Endothelial cell (in vitro differentiated cells): Measurements from ENCODE around the gene GOLPH3L. TPM values are rescaled to one million over a fixed set of nuclear protein-coding genes. Genes with fewer than 3 reads are reported as not detected.
"Not testable (repeated sequence)": the region's sequence is repeated elsewhere in the genome, so short reads cannot be mapped to it uniquely, and the experiment has no call there.

Experiments
- DNase-seq: peaks from one replicate; pipeline ENCODE4 v3.0.0; 2021; ENCODE audit warnings: low spot score
- H3K27ac Mint-ChIP-seq: one replicate; pipeline ENCODE4 v1.8.0; 2021; ENCODE audit warnings: mixed read lengths, inconsistent platforms; ENCODE audit not compliant: unreplicated experiment
- H3K27me3 Mint-ChIP-seq: one replicate; pipeline ENCODE4 v1.8.0; 2021; ENCODE audit warnings: mild to moderate bottlenecking, moderate library complexity, mixed read lengths, inconsistent platforms; ENCODE audit not compliant: unreplicated experiment
- H3K36me3 Mint-ChIP-seq: one replicate; pipeline ENCODE4 v1.8.0; 2021; ENCODE audit warnings: mild to moderate bottlenecking, low read depth, mixed read lengths, inconsistent platforms; ENCODE audit not compliant: unreplicated experiment
- H3K4me1 Mint-ChIP-seq: one replicate; pipeline ENCODE4 v1.8.0; 2021; ENCODE audit warnings: mild to moderate bottlenecking, mixed read lengths, inconsistent platforms; ENCODE audit not compliant: unreplicated experiment
- H3K4me3 Mint-ChIP-seq: one replicate; pipeline ENCODE4 v1.8.0; 2021; ENCODE audit warnings: mild to moderate bottlenecking, mixed read lengths, inconsistent platforms; ENCODE audit not compliant: unreplicated experiment
- H3K9me3 Mint-ChIP-seq: one replicate; pipeline ENCODE4 v1.8.0; 2021; ENCODE audit warnings: mixed read lengths, inconsistent platforms; ENCODE audit not compliant: unreplicated experiment
- total RNA-seq: library from RNA; stranded (reverse); fragmentation: NEBNext Ultra II Directional; extraction: Animal tissue kit (Norgen Biotek cat#: 25700); gene quantifications from one replicate; pipeline ENCODE4 v1.2.1, GENCODE V29; 2021; ENCODE audit not compliant: unreplicated experiment
- TF ChIP-seq, protein P1 (sequence below): fragments of 200-600 bp; sonication (generic); IDR thresholded peaks from one replicate; pipeline ENCODE4 v1.5.0; 2021; ENCODE audit warnings: antibody characterized with exemption; ENCODE audit not compliant: unreplicated experiment

Gene GOLPH3L
- total RNA-seq, 1 donor from 2014 or later = 21.5 TPM

DNA sequence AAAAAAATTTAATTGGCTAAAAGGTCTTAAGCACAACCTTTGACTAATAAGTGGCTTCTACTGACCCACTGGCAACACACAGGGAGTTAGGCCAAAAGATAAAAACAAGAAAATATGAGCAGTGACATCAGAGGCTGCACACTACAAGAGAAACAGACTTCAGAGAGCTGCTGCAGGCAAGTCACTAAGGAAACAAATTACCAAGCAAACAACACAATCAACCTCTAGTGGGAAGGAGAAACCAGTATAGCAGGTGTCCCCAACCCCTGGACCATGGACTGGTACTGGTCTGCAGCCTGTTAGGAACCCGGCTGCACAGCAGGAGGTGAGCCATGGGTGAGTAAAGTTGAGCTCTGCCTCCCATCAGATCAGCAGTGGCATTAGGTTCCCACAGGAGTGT is 46.8 kb downstream of the GOLPH3L start:
- no peak for DNase-seq
- Mint-ChIP-seq H3K4me1 (no peaks in the 10 kb centered on the region), H3K36me3 (peaks cover 4% of the 10 kb centered on the region), H3K27me3 (no peaks in the 10 kb centered on the region), H3K27ac (peak overlapping the region; percentile 30), H3K9me3 (no peaks in the 10 kb centered on the region), H3K4me3 (no peak overlapping the region)
- TF ChIP-seq, protein P1, sequence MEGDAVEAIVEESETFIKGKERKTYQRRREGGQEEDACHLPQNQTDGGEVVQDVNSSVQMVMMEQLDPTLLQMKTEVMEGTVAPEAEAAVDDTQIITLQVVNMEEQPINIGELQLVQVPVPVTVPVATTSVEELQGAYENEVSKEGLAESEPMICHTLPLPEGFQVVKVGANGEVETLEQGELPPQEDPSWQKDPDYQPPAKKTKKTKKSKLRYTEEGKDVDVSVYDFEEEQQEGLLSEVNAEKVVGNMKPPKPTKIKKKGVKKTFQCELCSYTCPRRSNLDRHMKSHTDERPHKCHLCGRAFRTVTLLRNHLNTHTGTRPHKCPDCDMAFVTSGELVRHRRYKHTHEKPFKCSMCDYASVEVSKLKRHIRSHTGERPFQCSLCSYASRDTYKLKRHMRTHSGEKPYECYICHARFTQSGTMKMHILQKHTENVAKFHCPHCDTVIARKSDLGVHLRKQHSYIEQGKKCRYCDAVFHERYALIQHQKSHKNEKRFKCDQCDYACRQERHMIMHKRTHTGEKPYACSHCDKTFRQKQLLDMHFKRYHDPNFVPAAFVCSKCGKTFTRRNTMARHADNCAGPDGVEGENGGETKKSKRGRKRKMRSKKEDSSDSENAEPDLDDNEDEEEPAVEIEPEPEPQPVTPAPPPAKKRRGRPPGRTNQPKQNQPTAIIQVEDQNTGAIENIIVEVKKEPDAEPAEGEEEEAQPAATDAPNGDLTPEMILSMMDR = no peak

DNA sequence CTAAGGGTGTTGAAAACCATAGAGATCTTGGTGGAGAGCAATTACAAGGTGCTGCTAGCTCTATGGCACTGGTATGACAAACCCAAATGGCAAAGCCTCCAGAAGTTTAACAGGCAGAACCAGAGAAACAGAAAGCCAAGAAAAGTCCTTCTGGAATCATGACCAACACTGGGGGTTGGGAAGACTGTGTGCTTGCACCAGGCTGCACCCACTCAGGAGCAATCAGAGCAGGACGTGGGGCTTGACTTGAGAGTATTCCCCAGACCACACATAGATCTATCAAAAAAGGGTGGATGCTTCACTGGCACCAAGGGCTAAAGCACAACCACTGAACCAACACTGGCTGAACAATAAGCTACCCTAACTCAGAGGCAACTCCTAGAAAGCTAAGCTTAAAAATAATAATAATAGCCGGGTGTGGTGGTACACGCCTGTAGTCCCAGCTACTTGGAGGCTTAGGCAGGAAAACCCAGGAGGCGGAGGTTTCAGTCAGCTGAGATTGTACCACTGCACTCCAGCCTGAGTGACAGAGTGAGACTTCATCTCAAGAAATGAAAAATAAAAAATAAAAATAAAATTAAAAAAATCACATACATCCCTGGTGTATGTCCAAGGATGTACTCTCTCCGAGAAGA is 47.4 kb downstream of the GOLPH3L start:
- no peak for DNase-seq
- Mint-ChIP-seq H3K9me3 (no peaks in the 10 kb centered on the region), H3K27ac (no peak overlapping the region), H3K27me3 (no peaks in the 10 kb centered on the region), H3K4me3 (no peak overlapping the region), H3K4me1 (no peaks in the 10 kb centered on the region), H3K36me3 (peaks cover 4% of the 10 kb centered on the region)
- TF ChIP-seq, protein P1 = no peak

- TF ChIP-seq, protein P1 = no peak
- no peak for DNase-seq
- no peaks in the 10 kb centered on the region for H3K9me3 Mint-ChIP-seq
- peaks cover 12% of the 10 kb centered on the region for H3K4me1 Mint-ChIP-seq
- no peaks in the 10 kb centered on the region for H3K36me3 Mint-ChIP-seq
- H3K4me3 Mint-ChIP-seq = no peak overlapping the region
- H3K27ac Mint-ChIP-seq = peak overlapping the region; percentile 39
- no peaks in the 10 kb centered on the region for H3K27me3 Mint-ChIP-seq
Observed at GRCh38 chr1:150642296-150642695, 54.7 kb downstream of the GOLPH3L start.

DNA sequence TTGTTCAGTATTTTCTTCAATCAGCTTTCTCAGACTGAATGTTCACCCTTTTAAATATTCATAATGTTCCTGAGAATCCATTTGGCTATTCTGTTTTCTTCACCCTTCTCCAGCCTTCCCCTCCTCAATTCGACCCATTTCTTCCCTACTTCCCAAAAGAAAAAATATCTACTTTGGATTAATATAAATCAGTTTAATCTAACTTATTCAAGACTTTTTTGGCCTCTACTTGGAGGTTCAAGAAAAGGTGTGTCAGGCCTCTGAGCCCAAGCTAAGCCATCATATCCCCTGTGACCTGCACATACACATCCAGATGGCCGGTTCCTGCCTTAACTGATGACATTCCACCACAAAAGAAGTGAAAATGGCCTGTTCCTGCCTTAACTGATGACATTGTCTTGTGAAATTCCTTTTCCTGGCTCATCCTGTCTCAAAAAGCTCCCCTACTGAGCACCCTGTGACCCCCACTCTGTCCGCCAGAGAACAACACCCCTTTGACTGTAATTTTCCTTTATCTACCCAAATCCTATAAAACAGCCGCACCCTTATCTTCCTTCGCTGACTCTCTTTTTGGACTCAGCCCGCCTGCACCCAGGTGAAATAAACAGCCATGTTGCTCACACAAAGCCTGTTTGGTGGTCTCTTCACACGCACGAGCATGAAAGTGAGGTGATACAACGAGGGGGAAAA is 55.7 kb downstream of the GOLPH3L start:
- not testable (repeated sequence) for DNase-seq, H3K27me3 Mint-ChIP-seq, H3K9me3 Mint-ChIP-seq, H3K36me3 Mint-ChIP-seq
- peaks cover 17% of the 10 kb centered on the region for H3K4me1 Mint-ChIP-seq
- peak overlapping the region; percentile 39 for H3K4me3 Mint-ChIP-seq
- H3K27ac Mint-ChIP-seq = peak overlapping the region; percentile 80

DNA sequence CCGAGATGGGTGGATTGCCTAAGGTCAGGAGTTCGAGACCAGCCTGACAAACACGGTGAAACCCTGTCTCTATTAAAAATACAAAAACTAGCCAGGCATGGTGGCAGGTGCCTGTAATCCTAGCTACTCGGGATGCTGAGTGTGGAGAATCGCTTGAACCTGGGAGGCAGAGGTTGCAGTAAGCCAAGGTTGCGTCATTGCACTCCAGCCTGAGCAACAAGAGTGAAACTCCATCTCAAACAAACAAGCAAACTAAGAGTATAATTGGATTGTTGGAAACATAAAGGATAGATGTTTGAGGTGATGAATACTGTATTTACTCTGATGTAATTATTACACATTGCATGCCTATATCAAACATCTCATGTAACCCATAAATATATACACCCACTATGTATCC is 58.5 kb downstream of the GOLPH3L start:
- not testable (repeated sequence) for DNase-seq, H3K36me3 Mint-ChIP-seq, H3K27ac Mint-ChIP-seq, H3K27me3 Mint-ChIP-seq, H3K9me3 Mint-ChIP-seq, H3K4me3 Mint-ChIP-seq
- peaks cover 41% of the 10 kb centered on the region for H3K4me1 Mint-ChIP-seq

- Mint-ChIP-seq H3K4me3 (peak overlapping the region; percentile 40), H3K27ac (peak overlapping the region; percentile 94), H3K4me1 (peaks cover 55% of the 10 kb centered on the region)
- H3K36me3 Mint-ChIP-seq, H3K27me3 Mint-ChIP-seq, H3K9me3 Mint-ChIP-seq, DNase-seq: not testable (repeated sequence)
Observed at GRCh38 chr1:150634839-150635622, 61.9 kb downstream of the GOLPH3L start.
